Measurements from ENCODE around the gene NT5DC4. TPM values are rescaled to one million over a fixed set of nuclear protein-coding genes. Genes with fewer than 3 reads are reported as not detected.

NT5DC4 gene
- total and polyA plus RNA-seq, 2 of the 8 experiments (the other 6 are each of a cell fraction or from before 2014, with no cell fraction given), result not detected

GRCh38 chr2:112730791-112731190 is 10.0 kb downstream of the NT5DC4 start:
- Histone ChIP-seq H3K4ac (replicated peaks; ENCODE audit: insufficient read length, low read depth, low read length) (no peak overlapping the region), H3K18ac (ENCODE audit: extremely low read depth, low read length) (no peak overlapping the region), H2BK12ac (ENCODE audit: low read depth, low read length) (no peak overlapping the region), H3K79me1 (ENCODE audit: low read depth, low read length) (no peaks in the 10 kb centered on the region), H3K9me3 (ENCODE audit: insufficient read depth in 2 of 2, low read depth in 1 of 2, low read length in 1 of 2) (no peaks in the 10 kb centered on the region), H3K79me2 (ENCODE audit: control insufficient read depth in 1 of 2, insufficient read depth in 2 of 2, low read length in 2 of 2) (no peaks in the 10 kb centered on the region), H3K14ac (ENCODE audit: insufficient read length) (no peak overlapping the region), H4K20me1 (replicated peaks in 1 of 2; ENCODE audit: control insufficient read depth in 1 of 2, insufficient read depth in 2 of 2, low read length in 2 of 2) (no peaks in the 10 kb centered on the region), H3K56ac (replicated peaks; ENCODE audit: insufficient read length, low read depth, low read length) (no peak overlapping the region), H4K5ac (ENCODE audit: insufficient read length, low read depth, low read length) (no peak overlapping the region), H2BK120ac (replicated peaks; ENCODE audit: low read depth, low read length) (no peak overlapping the region), H3K4me2 (ENCODE audit: insufficient read depth in 1 of 2, low read depth in 2 of 2, low read length in 2 of 2) (no peak overlapping the region), H2AFZ (ENCODE audit: low read length) (no peak overlapping the region), H3K27me3 (replicated peaks in 1 of 4; ENCODE audit: control insufficient read depth in 3 of 4, extremely low read depth in 1 of 4, insufficient read depth in 3 of 4, low read length in 3 of 4) (no peaks in the 10 kb centered on the region), H4K91ac (replicated peaks; ENCODE audit: insufficient read length, low read length) (no peak overlapping the region), H3K4me1 (replicated peaks in 1 of 4; ENCODE audit: control insufficient read depth in 3 of 4, insufficient read depth in 4 of 4, low read length in 3 of 4) (no peaks in the 10 kb centered on the region; a peak in 1 of 7 replicates), H3K27ac (ENCODE audit: low read depth, low read length) (no peak overlapping the region), H3K4me3 (ENCODE audit: extremely low read depth in 1 of 4, insufficient read depth in 2 of 4, low read depth in 3 of 4, low read length in 4 of 4) (no peak overlapping the region), H3K23ac (ENCODE audit: insufficient read length) (no peak overlapping the region), H3K9ac (replicated peaks in 1 of 4; ENCODE audit: extremely low read depth in 1 of 4, low read depth in 3 of 4, low read length in 3 of 4) (no peak overlapping the region), H3K23me2 (ENCODE audit: low read depth, low read length) (no peaks in the 10 kb centered on the region), H2BK5ac (ENCODE audit: low read depth, low read length) (no peak overlapping the region), H2BK15ac (ENCODE audit: low read length) (no peak overlapping the region), H2BK20ac (ENCODE audit: low read length) (no peak overlapping the region), H3K36me3 (ENCODE audit: control insufficient read depth in 2 of 4, insufficient read depth in 4 of 4, low read length in 3 of 4) (no peaks in the 10 kb centered on the region), H2AK5ac (ENCODE audit: low read depth, low read length) (no peak overlapping the region), H4K8ac (ENCODE audit: extremely low read depth, insufficient read depth, low read length) (no peak overlapping the region)
- no peak for FAIRE-seq
- POLR2A ChIA-PET (ENCODE audit: partially characterized antibody), result no interaction called here
- WGBS, 2 experiments (ENCODE audit: extremely low coverage in 1 of 2, insufficient coverage in 1 of 2, insufficient read length in 1 of 2, insufficient replicate concordance in 2 of 2, low coverage in 1 of 2, low lambda C conversion rate in 2 of 2, missing lambda C conversion rate in 1 of 2), result 91% methylated on average over 5 of the region's 5 CpGs; no CpG with 5 or more reads in 1 of the 2 experiments
- TF ChIP-seq CBX8 (IDR thresholded peaks at IDR 0.05; ENCODE audit: borderline replicate concordance, low read depth, low read length), result no peak
- no peak for DNase-seq (ENCODE audit: low read depth in 1 of 2, low spot score in 2 of 2)
- CTCF ChIA-PET (ENCODE audit: partially characterized antibody), result interaction anchor here (0.8 to 10.5 kb wide), 9 partner anchors 9 to 228 kb away, joined by 3 to 185 read pairs (median 3); partner anchors contain the start of gene CHCHD5

Data from H1 (cell line).